Fibroblast of the conjunctiva (primary cell): ENCODE data around the gene FIBCD1.

ENCODE experiments used
- DNase-seq: peaks from one replicate; pipeline ENCODE4 v3.0.0-alpha.2; 2010; ENCODE audit warnings: low read depth

The FIBCD1 gene

DNA sequence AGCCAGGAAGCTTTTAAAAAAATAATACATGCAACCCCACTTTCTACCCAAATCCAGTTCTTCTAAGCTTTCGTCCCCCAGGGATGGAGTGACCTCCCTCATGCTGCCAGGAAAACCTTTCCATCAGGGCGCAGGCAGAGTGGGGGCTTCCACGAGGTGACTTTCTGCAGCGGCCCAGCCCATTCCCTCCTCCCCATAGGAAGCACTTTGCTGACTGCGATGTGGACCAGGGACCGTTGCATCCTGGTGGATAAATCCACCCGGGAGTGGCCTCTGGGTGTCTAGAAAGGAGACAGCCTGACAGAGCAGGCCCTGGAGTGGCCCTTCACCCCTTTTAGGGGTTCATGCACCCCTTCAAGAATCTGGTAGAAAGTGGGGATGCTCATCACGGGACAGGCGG lies 44.0 kb downstream of the FIBCD1 start:
- no peak for DNase-seq

GRCh38 chr9:130894546-130894945 lies 44.5 kb downstream of the FIBCD1 start:
- no peak for DNase-seq

DNA sequence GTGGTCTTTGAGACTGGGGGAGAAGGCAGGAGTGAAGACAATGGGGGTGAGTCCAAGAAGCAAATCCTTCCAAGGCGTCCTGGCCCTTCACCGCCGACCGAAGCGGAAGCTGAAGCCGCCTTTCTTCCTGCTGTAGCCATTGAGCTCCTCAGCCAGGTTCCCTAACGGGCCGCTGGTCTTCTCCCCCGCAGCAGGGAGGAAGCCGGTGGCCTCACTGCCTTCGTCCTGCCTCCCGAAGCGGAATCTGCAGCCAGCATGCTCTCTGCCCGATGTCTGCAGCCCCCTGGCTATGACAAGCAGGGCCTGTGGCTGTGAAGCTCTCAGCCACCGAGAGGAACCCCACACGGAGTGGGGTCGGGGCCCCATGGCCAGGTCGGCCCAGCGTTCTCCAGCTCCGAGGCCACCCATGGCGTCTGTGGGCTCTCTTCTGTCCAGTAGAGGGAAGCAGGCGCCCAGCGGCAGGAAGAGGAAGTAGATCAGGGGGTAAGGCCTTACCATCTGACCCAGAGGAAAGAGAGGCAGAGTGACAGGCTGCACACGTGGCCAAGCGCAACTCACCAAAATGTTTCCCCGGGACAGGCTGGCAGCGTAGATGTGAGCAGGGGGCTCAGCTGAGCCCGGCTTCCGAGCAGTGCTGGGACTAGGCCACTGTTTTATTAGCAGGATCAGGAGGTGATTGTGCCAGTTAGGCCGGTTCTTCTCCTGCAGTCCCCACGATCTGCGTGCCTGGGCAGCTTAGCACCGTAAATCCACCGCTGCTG lies 45.5 kb downstream of the FIBCD1 start:
- DNase-seq, result no peak

DNA sequence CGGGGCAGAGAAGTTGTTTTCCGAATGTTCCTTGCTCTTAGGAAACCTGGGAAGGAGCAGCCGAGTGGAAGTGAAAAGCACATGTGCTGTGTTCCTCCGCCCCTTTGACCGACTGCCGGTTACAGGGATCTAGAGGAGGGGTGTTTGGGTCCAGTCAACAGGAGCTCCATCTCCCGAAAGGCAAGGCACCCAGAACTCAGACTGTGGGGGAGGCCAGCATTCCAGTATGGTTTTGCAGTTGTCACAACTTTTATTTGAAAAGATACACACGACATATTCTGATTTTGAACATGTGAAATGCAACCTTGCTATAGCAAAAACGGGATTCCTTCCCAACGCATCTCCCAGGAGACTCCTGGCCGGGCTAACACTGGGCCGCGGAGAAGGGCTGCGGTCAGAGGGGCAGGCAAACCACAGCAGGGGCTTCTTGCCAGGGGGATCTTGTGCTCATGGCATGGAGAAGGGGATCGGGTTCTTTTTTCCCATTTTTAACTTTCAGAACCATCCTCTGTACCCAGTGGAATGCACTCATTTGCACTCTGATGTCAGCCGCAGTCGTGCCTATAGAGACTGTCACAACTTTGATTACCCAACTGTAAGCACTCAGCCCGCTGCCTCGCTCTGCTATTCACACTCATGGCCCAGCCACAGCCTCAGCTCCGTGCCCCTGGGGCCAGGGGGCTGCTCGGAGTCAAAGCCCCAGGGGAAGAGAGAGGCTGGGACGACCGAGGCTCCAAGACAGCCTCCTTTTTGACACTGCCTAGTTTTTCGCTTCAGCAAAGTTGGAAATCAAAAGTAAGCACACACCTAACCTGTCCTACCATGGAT lies 46.4 kb downstream of the FIBCD1 start:
- no peak for DNase-seq

DNA sequence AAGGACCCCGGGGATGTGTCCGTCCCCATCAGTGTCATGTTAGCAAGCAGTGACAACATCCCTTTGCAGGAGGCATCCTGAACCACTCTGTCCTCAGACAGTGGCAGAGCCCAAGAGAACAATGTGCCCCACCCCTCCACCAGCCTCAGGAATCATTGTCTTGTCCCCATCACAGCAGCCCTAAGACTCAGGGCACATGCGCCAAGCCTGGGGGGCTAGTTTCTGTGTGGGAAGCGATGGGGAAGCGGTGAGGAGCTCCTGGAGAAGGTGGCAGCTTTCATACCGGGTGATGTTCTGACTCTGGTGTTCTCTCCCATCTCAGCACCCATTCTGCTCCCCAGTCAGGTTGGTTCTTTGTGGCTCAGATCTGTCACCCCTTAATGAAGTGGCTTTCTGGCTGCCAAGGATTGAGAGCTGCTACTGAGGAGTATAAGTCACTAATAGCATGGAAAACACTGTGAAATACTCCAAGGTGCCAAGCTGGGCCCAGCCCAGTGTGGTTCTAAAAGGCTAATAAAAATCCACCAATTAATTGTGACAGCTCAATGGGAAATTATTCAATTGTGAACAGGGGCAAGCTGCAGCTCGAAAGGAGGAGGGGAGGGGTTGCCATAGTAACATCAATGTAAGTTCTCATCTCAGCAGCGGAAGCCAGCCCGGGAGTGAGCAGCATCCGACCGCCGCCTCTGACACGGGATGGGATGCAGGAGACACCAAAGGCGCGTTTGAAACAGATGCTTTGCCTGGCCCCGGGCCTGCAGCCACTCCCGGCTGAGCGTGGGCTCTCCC lies 47.2 kb downstream of the FIBCD1 start:
- no peak for DNase-seq

DNA sequence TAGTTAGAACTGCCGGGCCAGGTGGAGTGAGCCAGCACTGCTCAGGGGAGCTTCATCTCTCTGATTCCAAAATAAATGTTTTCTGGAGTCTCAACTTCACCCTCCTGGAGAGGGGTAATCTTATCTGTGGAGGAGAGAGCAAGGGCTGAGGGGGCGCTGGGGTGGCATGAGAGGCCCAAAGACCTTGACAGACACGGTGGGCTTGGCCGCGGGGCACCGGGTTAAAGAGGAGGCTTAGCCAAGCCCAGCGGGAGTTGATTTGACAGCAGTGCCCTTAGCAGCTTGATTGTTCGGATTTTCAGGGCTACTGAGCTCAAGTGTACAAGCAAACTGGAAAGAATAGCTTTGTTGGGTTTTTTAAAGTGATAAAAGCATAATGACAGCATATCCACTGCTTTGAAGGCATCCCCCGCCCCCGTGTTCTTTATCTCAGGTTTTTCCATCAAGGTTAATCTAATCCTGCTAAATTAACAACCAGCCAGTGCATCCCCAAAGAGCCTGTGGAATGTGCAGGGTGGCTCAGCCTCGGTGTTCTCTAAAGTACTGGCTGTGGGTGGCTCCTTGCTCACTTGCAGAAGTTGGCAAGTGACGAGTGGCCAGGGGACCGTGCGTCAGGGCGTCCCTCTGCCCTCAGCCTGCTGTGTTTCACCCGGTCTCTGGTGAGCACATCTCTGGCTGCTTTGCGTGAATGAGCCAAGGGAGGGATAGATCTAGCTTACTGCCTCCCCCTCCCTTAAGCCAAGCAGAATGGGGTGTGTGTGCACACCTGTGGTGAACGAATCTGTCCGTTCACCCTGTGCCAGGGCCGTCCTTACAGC lies 48.0 kb downstream of the FIBCD1 start:
- no peak for DNase-seq

GRCh38 chr9:130890124-130890523 lies 48.9 kb downstream of the FIBCD1 start:
- DNase-seq, result no peak

DNA sequence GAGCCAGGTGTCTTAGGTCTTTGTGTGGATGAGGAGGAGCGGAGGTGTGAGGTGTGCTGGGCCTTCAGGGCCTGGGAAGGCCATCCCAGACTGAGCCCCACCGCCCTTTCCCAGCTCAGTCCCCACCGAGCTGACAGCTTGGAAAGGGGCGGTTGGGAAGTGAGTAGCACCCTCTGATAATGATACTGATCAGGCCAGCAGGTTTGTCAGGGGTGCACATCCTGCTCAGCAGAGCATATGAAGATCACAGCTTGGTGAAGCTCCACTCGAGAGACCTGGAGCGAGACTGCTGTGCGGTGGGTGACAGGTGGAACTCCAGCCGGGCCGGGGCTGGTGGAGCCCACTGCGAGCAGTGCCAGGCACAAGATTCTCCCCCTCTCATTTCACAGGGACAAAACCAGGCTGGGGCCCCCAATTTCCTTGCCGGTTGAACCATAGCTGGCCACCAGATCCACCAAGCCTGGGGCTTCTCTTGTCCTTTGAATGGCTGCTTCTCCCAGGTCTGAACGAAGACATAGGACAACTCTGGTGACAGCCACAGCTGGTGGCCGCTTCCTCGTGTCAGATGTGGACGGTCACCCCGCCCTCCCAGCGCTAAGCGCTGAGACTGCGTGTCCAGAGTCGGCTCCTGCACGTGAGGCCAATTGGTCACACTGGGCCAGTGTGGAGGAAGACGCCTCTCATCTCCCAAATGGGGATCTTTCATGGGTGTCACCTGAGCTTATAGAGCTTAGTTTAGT lies 50.7 kb downstream of the FIBCD1 start:
- no peak for DNase-seq

DNA sequence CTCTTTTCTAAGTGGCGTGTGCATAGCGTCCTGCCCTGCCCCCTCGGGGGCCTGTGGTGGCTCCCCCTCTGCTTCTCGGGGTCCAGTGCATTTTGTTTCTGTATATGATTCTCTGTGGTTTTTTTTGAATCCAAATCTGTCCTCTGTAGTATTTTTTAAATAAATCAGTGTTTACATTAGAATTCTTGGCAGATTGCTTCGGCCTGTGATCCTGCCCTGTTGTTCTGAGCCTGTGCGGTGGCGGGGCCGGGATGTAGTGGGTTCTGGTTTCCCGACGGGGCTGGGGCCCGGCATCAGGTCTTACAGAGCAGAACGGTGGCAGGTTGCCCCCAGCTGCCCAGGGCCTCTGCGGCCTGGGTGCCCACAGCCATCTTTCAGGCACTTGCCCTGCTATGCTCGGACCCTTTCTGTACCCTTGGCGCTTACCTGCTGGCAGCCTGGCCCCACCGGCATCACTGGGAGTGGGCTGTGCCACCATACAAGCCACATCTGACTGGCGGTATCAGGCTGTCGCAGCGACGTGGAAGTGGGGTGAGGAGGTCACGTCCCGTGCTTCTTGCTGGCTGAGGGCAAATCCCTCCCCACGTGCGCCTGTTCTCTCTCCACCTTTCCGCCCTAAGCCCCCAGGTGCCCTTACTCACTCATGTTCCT lies 51.4 kb downstream of the FIBCD1 start:
- DNase-seq, result no peak

DNA sequence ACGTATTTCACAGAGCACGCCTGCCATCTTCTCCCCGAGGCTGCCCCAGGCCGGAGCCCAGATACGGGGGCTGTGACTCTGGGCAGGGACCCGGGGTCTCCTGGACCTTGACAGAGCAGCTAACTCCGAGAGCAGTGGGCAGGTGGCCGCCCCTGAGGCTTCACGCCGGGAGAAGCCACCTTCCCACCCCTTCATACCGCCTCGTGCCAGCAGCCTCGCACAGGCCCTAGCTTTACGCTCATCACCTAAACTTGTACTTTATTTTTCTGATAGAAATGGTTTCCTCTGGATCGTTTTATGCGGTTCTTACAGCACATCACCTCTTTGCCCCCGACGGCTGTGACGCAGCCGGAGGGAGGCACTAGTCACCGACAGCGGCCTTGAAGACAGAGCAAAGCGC lies 52.1 kb downstream of the FIBCD1 start:
- no peak for DNase-seq

GRCh38 chr9:130885484-130886375 lies 53.3 kb downstream of the FIBCD1 start:
- DNase-seq, result no peak

DNA sequence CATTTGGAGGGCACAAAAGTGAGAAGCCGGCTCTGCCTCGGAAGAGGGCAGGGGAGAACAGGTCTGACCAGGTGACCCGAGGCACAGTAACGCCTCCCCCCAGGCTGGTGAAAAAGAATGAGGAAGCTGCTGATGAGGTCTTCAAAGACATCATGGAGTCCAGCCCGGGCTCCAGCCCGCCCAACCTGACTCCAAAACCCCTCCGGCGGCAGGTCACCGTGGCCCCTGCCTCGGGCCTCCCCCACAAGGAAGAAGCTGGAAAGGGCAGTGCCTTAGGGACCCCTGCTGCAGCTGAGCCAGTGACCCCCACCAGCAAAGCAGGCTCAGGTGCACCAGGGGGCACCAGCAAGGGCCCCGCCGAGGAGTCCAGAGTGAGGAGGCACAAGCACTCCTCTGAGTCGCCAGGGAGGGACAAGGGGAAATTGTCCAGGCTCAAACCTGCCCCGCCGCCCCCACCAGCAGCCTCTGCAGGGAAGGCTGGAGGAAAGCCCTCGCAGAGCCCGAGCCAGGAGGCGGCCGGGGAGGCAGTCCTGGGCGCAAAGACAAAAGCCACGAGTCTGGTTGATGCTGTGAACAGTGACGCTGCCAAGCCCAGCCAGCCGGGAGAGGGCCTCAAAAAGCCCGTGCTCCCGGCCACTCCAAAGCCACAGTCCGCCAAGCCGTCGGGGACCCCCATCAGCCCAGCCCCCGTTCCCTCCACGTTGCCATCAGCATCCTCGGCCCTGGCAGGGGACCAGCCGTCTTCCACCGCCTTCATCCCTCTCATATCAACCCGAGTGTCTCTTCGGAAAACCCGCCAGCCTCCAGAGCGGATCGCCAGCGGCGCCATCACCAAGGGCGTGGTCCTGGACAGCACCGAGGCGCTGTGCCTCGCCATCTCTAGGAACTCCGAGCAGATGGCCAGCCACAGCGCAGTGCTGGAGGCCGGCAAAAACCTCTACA lies 54.2 kb downstream of the FIBCD1 start:
- no peak for DNase-seq

GRCh38 chr9:130884111-130884531 lies 54.9 kb downstream of the FIBCD1 start:
- DNase-seq, result no peak

- no peak for DNase-seq
These were observed 55.6 kb downstream of the FIBCD1 start for GRCh38 chr9:130883479-130883878.

GRCh38 chr9:130882696-130883225 lies 56.3 kb downstream of the FIBCD1 start:
- no peak for DNase-seq

DNA sequence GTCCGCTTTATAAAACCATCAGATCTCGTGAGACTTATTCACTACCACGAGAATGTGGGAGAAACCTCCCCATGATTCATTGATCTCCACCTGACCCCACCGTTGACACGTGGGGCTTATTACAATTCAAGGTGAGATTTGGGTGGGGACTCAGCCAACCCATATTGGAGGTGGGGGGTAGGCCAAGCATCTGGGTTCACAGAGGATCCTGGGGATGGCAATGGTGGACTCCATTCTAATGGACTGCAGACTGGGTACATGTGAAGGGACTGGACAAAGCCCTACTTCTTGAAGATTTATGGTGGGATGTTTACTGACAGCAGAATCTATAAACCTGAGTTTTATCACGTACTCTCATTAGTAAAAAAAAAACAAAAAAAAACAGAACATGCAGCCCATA lies 57.5 kb downstream of the FIBCD1 start:
- no peak for DNase-seq

DNA sequence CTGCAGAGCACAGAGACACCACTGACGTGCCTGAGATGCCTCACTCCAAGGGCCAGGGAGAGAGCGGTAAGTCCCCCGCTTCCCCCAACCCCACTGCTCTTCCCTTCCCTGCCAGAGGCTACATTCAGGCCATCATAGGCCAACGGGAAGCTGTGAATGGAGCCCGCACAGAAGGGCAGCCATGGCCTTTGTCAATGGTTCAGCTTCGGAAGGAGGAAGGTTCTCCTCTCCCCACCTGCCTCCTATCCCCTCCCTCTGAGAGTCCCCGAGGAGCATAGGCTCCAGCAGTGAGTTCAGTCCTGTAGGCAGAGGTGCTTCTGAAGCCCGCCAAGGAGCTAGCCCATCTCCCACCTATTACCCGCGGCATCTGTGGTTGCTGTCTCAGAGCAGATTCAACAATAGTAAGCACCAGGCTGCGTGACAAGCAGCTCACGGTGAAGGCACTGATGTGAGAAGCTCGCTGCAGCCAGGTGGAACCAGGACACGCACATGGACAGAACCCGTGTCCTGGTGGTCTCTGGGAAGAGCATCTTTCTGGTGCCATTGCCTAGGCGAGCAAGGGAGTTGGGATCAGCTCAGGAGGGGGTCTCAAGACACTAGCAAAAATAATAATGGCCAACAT lies 58.3 kb downstream of the FIBCD1 start:
- DNase-seq, result no peak
